Measurements from ENCODE around the gene PARP3. TPM values are rescaled to one million over a fixed set of nuclear protein-coding genes. Genes with fewer than 3 reads are reported as not detected.

Gene PARP3
- total RNA-seq, 1 donor from 2014 or later = 21.7 TPM

DNA sequence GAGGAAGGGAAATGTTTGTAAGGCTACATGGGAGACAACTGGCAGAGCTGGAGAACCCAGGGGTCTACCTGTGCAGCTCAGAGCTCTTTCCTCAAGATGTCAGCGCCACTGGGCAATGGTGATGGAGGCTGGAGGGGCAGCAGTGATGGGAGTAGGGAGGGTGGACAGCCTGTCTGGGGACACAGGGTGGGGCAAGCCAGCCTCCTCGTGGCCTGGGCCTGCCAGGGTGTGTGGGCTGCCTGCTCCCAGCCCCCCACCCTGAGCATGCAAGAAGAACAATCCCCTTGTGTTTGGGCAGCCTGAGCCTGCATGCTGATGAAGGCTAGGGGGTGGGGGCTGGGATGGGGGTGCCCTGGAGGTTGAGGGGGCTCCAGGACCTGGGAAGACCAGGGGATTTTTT lies 23.9 kb downstream of the PARP3 start:
- no peak for DNase-seq (ENCODE audit: low read depth)

DNA sequence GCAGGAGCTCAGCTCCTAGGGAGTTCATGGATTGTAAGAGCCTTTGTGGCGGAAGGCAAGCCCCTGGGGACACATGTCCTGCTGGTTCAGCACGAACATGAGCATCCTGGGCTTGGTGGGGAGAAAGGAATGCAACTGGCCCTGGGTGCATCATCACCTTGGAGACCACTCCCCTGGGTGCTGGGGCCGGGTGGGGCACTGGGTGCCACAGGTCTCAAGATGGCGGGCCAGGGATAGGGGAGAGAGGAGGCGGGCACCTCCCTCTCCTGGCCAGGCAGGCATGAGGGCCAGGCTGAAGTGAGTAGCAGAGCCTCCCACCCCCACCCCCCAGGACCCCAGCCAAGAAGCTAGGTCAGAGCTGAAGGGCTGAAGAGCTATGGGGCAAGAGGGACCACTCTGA lies 24.3 kb downstream of the PARP3 start:
- DNase-seq (ENCODE audit: low read depth) = no peak

DNA sequence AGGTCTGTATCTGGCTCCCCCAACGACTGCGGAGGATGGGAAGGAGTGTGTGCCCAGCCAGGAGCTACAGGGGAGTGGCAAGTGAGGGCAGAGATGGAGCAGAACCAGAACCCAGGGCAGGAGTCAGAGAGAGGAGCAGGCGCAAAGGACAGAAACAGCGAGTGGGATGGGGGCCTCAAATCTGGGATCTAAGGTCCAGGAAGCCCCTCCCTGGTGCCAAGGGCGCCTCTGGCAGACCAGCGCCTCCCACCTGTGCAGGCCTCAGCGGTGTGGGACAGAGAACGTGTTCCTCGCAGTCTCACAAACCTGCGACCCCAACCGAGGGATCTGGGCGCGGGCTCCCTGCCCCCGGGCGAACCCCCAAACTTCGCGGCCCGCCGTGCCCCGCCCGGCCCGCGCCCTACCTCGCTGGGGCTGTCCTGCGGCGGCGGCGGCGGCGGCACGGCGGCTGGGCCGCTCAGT lies 24.8 kb downstream of the PARP3 start:
- DNase-seq (ENCODE audit: low read depth) = no peak

DNA sequence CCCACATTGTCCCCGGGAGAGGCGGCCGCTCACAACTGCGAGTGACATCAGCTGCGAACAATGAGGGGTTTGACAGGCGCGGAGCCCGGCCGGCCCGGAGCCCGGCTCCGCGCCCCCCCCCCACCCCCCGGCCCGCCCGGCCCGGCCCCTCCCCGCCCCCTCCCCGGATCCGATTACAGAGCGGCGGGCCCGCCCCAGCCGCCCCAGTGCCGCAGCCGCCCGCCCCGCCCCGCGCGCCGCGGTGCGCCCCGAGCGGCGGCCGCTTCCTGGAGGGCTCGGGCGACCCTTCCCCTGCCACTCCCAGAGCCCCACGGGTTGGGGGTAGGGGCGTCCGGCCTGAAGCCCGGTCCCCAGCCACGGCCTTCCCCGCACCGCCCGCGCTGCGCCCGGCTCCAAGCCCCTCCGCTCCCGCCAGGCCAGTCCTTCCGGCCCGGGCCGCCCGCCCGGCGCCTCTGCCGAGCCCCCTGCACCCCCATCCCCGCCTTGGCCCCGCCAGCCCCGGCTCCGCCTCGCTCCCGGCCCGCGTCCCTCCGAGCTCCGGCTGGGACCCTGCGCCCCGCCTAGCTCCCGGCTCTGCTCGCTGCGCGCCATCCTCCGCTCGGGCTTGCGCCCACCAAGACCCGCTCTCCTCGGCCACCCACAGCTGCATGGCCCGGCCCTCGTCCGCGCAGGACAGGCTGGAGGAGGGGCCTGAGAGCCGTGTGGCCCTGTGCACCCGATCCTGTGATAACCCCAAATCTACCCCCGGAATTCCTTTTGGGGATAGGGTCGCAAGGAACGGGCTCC lies 25.4 kb downstream of the PARP3 start, which contains the start of gene PCBP4:
Gene PCBP4, minus strand, starts transcription at position 71 of the 786 bp plus-strand sequence. CDS start 6,214 bp downstream, outside the sequence.
- DNase-seq (ENCODE audit: low read depth) = peak; percentile 74

DNA sequence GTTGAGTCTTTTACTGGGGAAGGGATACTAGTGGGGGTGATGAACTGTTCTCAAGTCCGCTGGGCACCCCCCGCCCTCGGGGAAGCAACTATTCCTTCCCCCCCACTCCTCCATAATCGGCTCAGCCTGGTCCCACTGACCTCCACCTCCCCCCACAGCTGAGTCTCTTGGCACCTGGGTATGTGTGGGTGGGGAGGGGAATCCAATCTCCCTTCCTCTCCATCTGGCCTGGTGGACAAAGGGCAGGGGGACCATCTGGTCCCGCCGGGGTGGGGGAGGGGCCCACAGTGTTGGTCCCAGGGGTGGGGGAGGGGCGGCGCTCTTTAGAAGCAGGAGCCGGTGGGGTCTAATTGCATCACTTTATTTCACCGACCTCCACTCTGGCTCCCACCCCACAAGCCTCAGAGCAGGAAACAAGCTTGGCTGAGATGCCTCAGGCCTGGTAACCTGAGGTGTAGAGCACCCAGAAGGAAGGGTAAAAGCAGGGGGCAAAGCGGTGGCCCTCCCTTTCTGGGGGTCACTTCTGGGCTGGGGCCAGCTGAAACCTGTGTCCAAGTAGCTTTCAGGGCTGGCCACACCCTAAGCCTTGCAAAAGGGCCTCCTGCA lies 26.1 kb downstream of the PARP3 start:
- DNase-seq (ENCODE audit: low read depth) = peak; percentile 56

DNA sequence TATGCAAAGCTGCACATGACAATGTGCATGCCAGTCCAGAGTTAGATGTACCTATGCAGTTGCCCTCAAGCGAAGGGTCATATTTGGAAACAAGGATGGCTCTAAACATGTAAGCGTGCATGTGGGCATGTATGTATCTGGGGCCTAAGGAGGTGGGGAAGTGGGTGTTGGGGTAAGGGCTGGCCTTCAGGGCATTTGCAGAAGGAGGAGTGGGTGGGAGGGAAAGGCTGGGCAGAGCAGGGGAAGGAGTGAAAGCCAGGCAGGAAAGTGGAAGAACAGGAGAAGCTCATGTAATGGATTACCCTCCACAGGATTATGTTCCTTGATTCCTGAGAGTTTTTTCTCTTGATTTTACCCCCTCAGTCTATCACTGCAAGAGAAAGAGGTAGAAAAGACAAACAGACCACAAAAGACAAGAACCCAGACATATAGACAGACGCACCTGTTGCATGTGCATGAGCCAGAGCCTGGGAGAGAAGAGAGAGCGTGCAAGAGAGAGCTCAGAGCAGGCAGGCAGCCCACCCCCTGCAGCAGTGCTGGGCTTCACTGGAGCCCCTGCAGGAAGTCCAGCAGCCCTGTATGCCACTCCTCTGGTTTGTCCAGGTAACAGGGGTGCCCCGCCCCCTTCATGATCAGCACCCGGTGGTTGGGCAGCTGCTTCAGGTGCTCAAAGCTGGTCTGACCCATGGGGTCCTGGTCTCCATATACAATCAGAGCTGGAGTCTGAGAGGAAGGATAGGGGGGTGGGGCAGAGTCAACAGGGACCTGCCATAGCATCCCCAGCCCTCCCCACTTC lies 26.9 kb downstream of the PARP3 start:
- DNase-seq (ENCODE audit: low read depth) = no peak

DNA sequence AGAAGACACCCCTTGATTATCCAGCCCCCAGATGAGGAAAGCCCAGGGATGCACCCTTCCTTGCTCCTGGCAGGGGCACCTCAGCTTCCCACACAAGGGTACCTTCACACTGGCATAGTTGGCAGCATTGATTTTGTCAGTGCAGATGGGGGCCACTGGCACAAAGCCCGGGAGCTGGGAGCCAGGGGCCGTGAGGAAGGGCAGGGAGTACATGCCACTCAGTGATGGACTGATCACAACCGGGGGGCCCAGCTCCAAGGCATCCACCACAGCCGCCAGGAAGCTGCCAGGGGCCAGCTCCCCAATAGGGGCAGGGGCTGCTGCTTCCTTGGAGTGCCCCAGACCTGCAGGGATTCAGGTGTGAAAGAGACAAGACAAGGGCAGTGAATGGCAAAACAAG lies 27.7 kb downstream of the PARP3 start:
- DNase-seq (ENCODE audit: low read depth) = no peak

DNA sequence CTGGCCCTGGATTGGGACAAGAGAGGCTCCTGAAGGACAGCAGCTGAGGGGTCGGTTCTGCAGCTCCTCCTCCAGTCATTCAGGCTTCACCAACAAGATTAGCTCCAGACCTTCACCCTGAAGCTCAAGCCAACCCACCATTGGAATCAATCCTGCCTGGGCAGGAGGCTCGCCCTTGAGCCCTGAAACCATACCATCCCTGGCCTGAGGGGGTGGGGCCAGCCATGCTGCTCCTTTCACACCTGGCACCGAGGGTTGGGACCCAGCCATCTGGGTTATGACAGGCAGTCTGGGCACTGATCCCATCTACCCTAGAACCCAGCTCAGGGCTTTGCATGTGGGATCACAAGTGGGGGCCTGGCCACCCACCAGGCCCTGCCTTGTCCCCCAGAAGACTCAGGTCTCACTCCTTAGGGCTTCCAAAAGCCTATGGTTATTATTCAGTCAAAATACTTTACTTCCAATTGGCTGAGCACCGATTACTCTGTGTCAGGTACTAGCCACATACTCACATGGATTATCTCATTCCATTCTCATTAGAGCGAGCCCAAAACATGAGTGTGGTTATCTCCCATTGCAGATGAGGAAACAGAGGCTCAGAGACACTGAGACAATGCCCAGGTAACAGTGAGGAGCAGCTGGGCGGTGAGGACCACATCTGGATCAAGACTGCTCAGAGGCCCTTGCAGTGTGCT lies 28.6 kb downstream of the PARP3 start:
- DNase-seq (ENCODE audit: low read depth) = peak; percentile 54

DNA sequence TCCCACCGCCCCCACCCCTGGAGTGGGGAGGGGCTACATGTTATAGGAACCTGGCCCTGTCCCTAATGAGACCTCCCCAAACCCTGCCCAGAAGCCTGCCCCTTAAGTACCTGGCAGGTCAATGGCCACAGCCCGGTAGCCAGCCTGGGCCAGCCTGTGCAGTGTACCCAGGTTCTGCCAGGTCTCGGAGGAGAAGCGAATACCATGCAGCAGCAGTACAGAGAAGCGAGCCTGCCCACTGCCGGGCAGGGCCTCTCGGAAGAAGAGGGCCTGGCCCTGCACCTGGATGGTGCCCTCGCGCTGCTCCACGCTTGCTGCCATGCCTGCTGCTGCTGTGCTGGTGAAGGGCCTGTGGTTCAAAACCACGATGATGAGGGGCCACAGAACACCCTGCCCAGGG lies 29.2 kb downstream of the PARP3 start:
- DNase-seq (ENCODE audit: low read depth) = no peak

DNA sequence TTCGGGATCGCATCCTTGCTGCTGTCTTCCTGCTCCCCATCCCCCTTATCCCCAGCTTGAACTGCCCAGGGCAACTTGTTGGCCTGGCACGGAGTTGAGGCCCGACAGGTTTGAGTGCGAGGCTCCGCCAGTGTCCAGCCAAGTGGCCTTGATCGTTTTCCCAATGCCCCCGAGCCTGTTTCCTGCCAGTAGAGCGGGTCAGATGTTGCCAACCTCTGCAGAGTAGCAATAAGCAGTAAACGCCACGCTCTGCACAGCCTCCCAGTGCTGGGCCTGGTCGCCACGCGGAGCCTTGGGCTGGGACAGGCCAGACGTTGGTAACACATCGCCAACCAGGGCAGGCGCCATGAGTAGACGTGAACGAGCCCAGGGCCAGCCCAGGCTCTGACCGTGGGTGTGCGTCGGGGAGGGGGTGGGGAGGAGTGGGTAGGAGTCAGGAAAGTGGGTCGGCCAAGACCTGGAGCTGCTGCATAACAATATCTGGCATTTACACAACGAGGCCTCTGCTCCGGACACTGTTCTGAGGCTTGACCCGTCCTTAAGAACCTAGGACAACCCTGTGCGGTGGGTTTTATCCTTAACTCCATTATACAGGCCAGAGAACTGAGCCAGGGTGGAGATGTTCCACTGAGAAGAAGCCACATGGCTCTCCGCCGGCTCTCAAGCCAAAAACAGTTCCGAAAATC lies 32.3 kb downstream of the PARP3 start:
- no peak for DNase-seq (ENCODE audit: low read depth)

DNA sequence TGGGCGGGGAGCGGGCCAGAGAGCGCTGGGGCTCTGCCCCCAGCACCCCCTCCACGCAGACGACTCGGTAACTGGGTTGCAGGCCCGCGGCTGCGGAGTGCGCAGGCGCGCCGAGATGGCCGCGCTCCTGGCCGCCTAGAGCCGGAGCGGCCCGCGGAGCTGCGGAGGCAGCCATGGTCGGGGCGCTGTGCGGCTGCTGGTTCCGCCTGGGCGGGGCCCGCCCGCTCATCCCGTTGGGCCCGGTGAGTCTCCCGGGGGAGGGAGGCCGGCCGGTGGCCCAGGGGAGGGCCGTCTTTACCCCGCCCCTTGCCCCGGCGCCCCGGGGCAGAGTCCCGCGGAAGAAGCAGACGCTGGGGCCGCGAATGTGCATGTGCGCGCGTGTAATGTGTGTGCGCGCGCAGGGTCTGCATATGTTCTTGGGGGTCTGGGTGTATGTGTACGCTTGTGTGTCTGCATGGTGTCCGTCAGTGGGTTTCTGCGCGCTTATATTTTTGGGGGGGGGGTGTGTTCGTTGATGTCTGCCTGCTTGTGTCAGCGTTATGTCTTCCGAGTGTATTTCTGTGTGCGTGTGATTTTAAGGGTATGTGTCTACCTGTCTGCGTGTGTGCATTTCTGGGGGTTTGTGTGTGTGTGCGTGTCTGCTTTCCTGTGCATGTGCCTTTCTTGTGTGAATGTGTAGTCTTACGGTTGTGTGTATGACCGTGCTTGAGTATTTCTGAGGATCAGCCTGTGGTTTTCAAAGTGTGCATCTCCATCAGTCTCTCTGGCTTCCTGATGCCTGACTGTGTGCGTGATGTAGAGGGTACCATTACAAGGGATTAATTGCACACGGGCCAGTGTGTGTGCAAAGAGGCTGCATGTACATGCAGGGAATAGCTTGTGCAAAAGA lies 33.0 kb downstream of the PARP3 start, which contains the start of gene ABHD14A:
Gene ABHD14A, plus strand, starts transcription at position 102 of the 889 bp plus-strand sequence. Its CDS starts 72 bp downstream, at position 174.
- peak; percentile 72 for DNase-seq (ENCODE audit: low read depth)

DNA sequence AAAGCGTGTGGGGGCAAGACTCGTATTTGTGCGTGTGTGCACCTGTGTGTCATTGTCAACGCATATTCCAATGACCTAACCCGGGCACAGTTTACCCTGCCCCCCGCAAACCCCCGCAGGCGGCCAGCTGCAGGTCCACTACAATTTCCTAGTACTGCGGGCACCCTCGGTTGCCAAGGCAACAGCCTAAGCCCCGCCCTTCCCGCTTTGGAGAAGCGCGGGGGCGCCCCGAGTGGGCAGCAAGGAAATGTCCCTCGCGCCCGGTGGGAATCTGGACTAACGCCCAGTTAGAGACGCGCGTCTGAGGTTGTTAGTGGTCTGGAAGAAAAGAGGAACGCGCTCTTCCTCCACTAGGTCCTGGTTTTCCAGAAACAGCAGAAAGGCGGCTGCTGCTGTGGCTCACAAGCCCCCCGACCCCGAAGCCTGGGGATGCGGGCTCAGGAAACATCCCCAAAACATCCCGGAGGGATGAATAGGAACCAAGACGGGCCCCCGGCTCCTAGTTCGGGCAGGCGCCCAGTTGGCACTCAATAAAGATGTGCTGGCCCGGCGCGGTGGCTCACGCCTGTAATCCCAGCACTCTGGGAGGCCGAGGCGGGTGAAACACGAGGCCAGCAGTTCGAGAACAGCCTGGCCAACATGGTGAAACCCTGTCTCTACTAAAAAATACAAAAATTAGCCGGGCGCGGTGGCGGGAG lies 33.8 kb downstream of the PARP3 start:
- peak; percentile 68 for DNase-seq (ENCODE audit: low read depth)

DNA sequence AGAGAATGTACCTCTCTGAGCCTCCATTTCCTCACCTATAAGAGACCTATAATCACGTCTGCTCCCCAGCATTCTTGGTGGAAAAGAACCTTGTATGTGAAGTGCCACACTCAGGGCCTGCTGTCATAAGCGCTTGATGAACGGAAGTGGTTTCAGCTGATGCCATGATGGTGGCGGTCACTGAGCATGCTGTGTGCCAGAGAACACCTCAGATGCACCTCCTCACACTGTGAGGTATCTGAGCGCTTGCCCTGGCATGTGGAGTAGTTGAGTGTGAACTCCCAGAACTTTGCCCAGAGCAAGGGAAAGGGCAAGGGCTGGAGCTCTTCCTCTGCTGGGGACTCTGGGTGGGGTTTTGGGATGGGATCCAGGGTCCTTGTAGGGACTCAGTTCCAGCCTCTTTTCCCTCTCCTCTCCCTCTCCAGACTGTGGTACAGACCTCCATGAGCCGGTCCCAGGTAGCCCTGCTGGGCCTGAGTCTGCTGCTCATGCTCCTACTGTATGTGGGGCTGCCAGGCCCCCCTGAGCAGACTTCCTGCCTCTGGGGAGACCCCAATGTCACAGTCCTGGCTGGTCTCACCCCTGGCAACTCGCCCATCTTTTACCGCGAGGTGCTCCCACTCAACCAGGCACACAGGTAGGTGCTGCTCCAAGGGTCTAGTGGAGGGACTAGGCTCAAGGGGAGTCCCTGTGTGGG lies 35.4 kb downstream of the PARP3 start:
- no peak for DNase-seq (ENCODE audit: low read depth)

DNA sequence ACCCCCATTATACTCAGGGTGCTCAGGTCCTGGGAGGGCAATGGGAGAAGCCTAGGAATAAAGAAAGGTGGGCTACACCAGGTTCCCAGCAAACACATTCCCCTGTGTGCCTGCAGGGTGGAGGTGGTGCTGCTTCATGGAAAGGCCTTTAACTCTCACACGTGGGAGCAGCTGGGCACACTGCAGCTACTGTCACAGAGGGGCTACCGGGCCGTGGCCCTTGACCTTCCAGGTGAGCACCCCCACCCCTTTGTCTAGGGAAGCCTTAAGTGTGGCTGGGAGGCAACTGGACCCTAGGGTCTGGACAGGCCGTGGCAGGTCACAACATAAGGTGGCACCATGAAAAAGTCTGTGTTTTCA lies 36.0 kb downstream of the PARP3 start:
- no peak for DNase-seq (ENCODE audit: low read depth)

DNA sequence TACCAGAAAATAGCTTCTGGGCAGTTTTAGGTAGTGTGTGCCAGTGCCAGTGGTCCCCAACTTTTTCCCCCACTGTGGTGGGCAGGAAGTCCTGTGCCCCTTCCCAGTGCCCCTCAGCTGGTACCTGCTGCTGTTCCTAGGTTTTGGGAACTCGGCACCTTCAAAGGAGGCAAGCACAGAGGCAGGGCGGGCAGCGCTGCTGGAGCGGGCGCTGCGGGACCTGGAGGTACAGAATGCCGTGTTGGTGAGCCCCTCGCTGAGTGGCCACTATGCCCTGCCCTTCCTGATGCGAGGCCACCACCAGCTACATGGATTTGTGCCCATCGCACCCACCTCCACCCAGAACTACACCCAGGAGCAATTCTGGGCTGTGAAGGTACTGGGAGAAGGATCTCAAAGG lies 38.1 kb downstream of the PARP3 start:
- DNase-seq (ENCODE audit: low read depth) = no peak

DNA sequence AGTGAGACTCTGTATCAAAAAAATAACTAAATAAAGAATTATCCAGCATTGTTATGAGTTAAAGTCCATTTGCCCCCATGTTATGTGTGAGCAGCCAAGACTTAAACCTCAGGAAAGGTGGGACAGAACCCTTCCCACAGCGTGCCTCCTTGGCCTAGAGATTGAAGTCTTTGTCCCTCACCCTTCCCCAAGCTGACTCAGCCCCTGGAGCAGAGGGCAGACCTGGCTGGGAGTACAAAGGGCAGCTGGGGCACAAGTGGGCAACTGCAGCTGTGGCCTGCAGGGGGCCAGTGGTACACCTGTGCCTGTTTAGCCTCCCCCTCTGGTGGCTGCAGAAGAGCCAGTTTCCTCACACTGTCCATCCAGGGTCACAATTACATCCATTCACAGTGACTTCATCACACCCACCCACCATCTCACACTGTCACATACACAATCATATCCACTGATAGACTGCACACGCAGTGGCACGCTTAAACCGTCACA lies 40.2 kb downstream of the PARP3 start:
- peak; percentile 62 for DNase-seq (ENCODE audit: low read depth)

DNA sequence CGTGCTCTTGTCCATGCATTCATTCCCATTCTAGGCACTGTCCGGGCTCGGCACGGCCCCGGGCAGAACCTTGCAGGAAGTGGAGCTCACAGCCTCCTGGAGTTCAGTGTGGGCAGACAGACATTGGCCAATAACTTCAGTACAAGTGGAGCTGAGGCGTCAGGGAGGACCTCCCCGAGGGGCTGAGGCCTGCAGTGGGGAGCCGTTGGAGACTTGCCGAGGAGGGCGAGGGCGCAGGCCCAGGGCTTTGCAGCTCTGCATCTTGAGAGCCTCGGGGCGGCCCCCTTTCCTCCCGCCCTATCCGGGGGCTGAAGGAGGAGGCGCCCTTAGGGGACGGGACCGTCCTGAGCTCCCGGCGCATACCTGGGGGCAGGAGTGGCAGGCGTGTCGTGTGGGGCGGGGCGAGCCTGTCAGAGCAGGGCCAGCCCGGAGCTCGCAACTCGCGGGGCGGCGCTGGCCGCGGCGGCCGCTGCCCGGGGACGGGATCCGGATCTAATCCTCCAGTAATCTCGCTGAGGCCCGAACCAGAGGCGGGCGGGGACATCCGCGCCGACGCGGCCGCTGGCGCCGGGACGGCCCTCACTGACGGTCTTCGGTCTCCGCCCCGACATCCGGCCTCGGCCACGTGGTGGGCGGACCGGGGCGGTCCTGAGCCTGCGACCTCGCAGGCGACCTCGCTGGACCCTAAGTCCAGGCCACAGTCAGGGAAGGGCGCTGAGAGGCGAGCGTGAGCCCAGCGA lies 40.8 kb downstream of the PARP3 start, which contains the start of gene ACY1:
Gene ACY1, plus strand, starts transcription at position 698 of the 740 bp plus-strand sequence. CDS start 530 bp downstream, outside the sequence.
- DNase-seq (ENCODE audit: low read depth) = peak; percentile 84

All from myocyte (in vitro differentiated cells).